Stomach (tissue), 9 donors: Measurements from ENCODE around the gene ACVR1B. TPM values are rescaled to one million over a fixed set of nuclear protein-coding genes. Genes with fewer than 3 reads are reported as not detected.

Experiments
- DNase-seq, 2 donors: peaks; one replicate each; pipeline versions ENCODE4 v3.0.0 to v3.0.0-alpha.2; 2013 to 2019
- H3K27ac ChIP-seq, 5 donors: fragments of 200-600 bp in 4 of 5; sonication (generic) in 4 of 5; one replicate each; pipeline ENCODE4 v1.5.1; 2013 to 2019; ENCODE audit warnings: mild to moderate bottlenecking in 1 of 5, moderate library complexity in 1 of 5
- H3K27me3 ChIP-seq, 3 donors: fragments of 200-600 bp; sonication (generic); one replicate each; pipeline ENCODE4 v1.5.1; 2017 to 2019; ENCODE audit warnings: mixed run types in 1 of 3
- H3K36me3 ChIP-seq, 4 donors: fragments of 200-600 bp; sonication (generic); 1 replicate in 3 of 4; 2 replicates in 1 of 4; pipeline ENCODE4 v1.5.1; 2016 to 2019
- H3K4me1 ChIP-seq, 4 donors: fragments of 200-600 bp; sonication (generic); one replicate each; pipeline ENCODE4 v1.5.1; 2016 to 2019
- H3K4me3 ChIP-seq, 4 donors: fragments of 200-600 bp; sonication (generic) in 3 of 4; one replicate each; pipeline ENCODE4 v1.5.1; 2016 to 2019; ENCODE audit warnings: mild to moderate bottlenecking in 1 of 4
- H3K9me3 ChIP-seq, 4 donors: fragments of 200-600 bp; sonication (generic); one replicate each; pipeline ENCODE4 v1.5.1; 2016 to 2019
- EP300 ChIP-seq: sonication (generic); formaldehyde crosslinking; IDR thresholded peaks from one replicate; pipeline ENCODE4 v1.6.1; 2017; ENCODE audit warnings: antibody characterized with exemption
- POLR2A ChIP-seq, 4 donors: fragments of 450-650 bp; IDR thresholded peaks; one replicate each; pipeline ENCODE4 v1.6.1; 2016; ENCODE audit warnings: antibody characterized with exemption in 4 of 4, control low read depth in 2 of 4, mild to moderate bottlenecking in 1 of 4, moderate library complexity in 1 of 4
- POLR2AphosphoS5 ChIP-seq, 3 donors: sonication (generic); formaldehyde crosslinking; IDR thresholded peaks; one replicate each; pipeline ENCODE4 v1.6.1; 2016; ENCODE audit warnings: antibody characterized with exemption in 3 of 3
- WGBS, 5 donors: extraction: QIAGEN DNeasy Blood & Tissue Kit in 3 of 5; methylation state at CpG; one replicate each; pipeline versions ENCODE4 v1.1.5 to v1.1.7; 2013 to 2018; 5-methylcytosine and 5-hydroxymethylcytosine counted together
- intact Hi-C: fragments of 100-400 bp; cut with DNase I; formaldehyde crosslinking; loops from one replicate; pipeline ENCODE4 v1.15.1; 2023; ENCODE audit warnings: low total_unique reads
- polyA plus RNA-seq, 3 donors: library from polyadenylated mRNA; stranded (reverse); fragments of 200-250 nt; gene quantifications; one replicate each; pipeline ENCODE4 v1.2.3, GENCODE V29; 2013
- total RNA-seq, 5 donors: library from RNA; depleted of rRNA; stranded (reverse); fragments of >200 nt; gene quantifications; one replicate each; pipeline versions ENCODE4 v1.1.0 to v1.2.3, GENCODE V29; 2014 to 2016
- TF ChIP-seq, protein P1 (sequence below), 7 experiments: fragments of 450-650 bp in 4 of 7; fragments of 200-600 bp in 3 of 7; sonication (generic) in 3 of 7; IDR thresholded peaks; one replicate each; pipeline ENCODE4 v1.5.1; 2016 to 2019; ENCODE audit warnings: antibody characterized with exemption in 7 of 7, control low read depth in 2 of 7, mild to moderate bottlenecking in 1 of 7
- donor health status: healthy with polysubstance abuse.
- donor health status: Bipolar disorder and iron deficiency.
- donor health status: healthy.

Gene ACVR1B
- total and polyA plus RNA-seq, 8 donors, result 8.3 to 53.1 (median 24.5) TPM

DNA sequence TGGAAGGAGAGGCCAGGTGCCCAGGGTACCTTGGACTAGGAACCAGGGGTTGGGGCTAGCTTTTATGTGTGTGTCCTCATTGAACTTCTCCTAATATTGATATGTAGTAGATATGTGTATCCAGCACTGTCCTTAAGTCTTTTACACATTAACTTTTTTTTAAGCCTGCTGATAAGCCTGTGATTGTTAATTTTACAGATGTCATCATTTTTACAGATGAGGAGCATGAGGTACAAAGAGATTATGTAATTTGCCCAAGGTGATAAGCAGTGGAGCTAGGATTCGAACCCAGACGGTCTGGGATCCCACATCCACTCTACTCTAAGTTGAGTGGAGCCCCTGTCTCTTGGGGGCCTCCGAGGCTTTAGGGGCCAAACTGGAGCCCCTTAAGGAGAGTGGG is 89.5 kb downstream of the ACVR1B start:
- Histone ChIP-seq H3K36me3 (no peaks in the 10 kb centered on the region), H3K27ac (peak overlapping the region in 2 of 5 donors; percentile 35 to 92), H3K27me3 (no peaks in the 10 kb centered on the region), H3K4me1 (peaks cover 42 to 79% (median 65%) of the 10 kb centered on the region in 4 donors), H3K4me3 (no peak overlapping the region), H3K9me3 (no peaks in the 10 kb centered on the region)
- no peak for DNase-seq
- intact Hi-C loops, result no loop called here
- TF ChIP-seq EP300 (no peak), POLR2AphosphoS5 (IDR thresholded peaks at IDR 0.05) (no peak), POLR2A (IDR thresholded peaks at IDR 0.05) (no peak)
- TF ChIP-seq, protein P1, sequence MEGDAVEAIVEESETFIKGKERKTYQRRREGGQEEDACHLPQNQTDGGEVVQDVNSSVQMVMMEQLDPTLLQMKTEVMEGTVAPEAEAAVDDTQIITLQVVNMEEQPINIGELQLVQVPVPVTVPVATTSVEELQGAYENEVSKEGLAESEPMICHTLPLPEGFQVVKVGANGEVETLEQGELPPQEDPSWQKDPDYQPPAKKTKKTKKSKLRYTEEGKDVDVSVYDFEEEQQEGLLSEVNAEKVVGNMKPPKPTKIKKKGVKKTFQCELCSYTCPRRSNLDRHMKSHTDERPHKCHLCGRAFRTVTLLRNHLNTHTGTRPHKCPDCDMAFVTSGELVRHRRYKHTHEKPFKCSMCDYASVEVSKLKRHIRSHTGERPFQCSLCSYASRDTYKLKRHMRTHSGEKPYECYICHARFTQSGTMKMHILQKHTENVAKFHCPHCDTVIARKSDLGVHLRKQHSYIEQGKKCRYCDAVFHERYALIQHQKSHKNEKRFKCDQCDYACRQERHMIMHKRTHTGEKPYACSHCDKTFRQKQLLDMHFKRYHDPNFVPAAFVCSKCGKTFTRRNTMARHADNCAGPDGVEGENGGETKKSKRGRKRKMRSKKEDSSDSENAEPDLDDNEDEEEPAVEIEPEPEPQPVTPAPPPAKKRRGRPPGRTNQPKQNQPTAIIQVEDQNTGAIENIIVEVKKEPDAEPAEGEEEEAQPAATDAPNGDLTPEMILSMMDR (IDR thresholded peaks at IDR 0.05), result no peak
- 61 to 76% (median 66%) methylated on average over 3 of the region's 3 CpGs for WGBS, 5 donors

DNA sequence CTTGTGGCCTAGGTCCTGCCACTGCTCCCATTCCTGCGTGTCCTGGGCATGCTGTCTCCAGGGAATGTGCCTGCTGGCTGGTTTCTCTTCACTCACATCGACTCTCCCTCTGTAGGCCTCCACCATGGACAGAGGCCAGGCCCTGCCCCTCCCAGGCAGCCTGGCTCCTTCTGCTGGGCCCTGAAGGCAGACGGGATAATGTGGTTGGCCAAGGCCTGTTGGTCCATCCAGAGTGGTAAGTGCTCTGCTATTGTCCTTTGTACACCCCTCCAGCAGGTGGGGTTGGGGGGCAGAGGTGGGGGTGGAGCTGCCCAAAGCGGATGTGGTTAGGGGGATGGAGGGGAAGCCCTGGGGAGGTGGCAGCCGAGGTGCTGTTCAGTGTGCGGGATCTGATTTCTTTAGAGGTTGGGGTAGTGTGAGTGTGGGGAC is 90.2 kb downstream of the ACVR1B start:
- Histone ChIP-seq H3K9me3 (no peaks in the 10 kb centered on the region), H3K27ac (peak overlapping the region in 4 of 5 donors; percentile 26 to 92 (median 62)), H3K4me1 (peaks cover 38 to 79% (median 65%) of the 10 kb centered on the region in 4 donors), H3K36me3 (no peaks in the 10 kb centered on the region), H3K4me3 (no peak overlapping the region), H3K27me3 (no peaks in the 10 kb centered on the region)
- TF ChIP-seq, protein P1 (IDR thresholded peaks at IDR 0.05), result no peak
- TF ChIP-seq POLR2AphosphoS5 (IDR thresholded peaks at IDR 0.05) (no peak), POLR2A (IDR thresholded peaks at IDR 0.05) (no peak), EP300 (no peak)
- intact Hi-C loops, result no loop called here
- 49 to 55% (median 50%) methylated on average over 6 of the region's 6 CpGs for WGBS, 5 donors
- peak; percentile 58 to 85 for DNase-seq

DNA sequence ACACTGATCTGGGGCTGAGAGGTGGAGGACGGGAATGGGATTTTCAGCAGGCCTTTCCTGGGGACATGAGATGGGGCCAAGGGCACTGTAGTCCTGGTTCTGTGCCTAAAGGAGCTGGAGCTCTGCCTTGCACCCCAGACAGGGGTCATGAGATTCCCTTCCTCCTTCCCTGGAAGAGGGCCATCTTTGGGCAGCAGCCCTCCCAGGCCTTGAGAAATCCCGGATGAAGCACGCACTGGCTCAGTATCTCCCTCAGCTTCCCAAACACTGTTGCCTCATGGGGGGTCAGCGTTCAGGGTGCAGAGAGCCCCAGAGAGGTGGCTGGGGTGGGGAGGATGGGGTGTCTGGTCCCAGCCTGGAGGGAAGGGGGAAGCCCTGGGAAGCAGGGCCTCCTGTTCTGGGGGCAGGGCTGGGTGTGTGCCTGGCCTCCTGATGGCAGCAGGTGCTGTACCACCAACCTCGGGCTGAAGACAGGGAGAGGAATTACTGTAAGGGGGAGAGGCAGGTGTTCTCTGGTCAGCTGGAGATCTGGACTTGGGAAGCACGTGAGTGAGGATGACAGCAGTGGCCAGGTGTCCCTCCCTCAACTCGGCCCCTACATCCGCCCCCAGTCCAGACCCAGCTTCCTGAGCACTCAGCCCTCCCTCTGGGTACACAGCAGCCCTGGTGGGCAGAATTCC is 91.3 kb downstream of the ACVR1B start:
- no peak for DNase-seq
- Histone ChIP-seq H3K9me3 (no peaks in the 10 kb centered on the region), H3K36me3 (no peaks in the 10 kb centered on the region), H3K27ac (peak overlapping the region; percentile 75 to 92 (median 80)), H3K4me1 (peaks cover 30 to 78% (median 58%) of the 10 kb centered on the region in 4 donors), H3K4me3 (no peak overlapping the region), H3K27me3 (no peaks in the 10 kb centered on the region)
- TF ChIP-seq, protein P1 (IDR thresholded peaks at IDR 0.05), result no peak
- no peak for TF ChIP-seq POLR2AphosphoS5 (IDR thresholded peaks at IDR 0.05)
- no peak for TF ChIP-seq EP300
- no peak for TF ChIP-seq POLR2A (IDR thresholded peaks at IDR 0.05)
- 70 to 83% (median 78%) methylated on average over 5 to 8 of the region's 8 CpGs for WGBS, 5 donors
- intact Hi-C loops, result no loop called here

DNA sequence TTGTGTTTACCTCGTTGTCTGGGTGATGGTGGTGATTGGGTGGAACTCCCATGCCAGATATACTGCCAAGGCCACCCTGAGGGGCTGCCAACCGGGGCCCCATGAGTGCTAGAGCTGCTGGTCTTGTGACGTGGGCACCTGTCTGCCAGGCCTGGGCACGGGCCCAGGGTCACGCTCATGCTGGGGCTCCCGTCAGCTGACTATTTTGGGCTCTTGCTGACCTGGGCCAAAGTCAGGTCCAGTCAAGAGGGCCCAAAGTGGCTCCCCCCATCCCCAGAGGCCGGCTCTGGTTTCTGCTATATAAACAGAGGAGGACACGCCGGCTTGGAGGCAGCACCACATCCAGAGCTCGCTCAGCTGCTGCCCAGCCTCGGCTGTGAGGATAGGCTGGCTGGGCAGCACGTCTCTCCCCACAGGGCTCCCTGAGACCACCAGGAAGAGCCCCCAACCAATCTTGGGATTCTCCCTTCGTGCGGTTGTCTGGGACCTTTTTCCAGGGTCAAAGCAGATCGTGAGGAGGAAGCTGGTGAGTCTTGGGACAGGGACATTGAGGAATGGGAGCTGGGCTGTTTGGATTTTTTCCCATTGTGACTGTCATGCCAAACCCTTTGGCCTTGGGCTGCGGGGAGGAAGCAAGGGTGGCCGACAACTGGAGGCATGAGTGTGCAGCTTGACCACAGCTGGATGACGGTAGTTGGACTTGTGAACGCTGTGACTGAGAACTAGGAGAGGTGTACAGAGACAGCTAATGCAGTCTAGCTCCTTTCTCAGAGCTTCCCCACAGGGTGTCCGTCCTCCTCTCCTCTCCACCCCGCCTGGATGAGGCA is 92.1 kb downstream of the ACVR1B start:
- no peak for DNase-seq
- Histone ChIP-seq H3K4me3 (peak overlapping the region in 2 of 4 donors; percentile 18 to 20), H3K9me3 (no peaks in the 10 kb centered on the region), H3K4me1 (peaks cover 30 to 70% (median 51%) of the 10 kb centered on the region in 4 donors), H3K27me3 (no peaks in the 10 kb centered on the region), H3K27ac (peak overlapping the region; percentile 75 to 92 (median 80)), H3K36me3 (no peaks in the 10 kb centered on the region)
- intact Hi-C loops, result no loop called here
- TF ChIP-seq POLR2AphosphoS5 (IDR thresholded peaks at IDR 0.05), result peak in 1 of 3 donors; percentile 75
- peak; percentile 79 for TF ChIP-seq EP300
- TF ChIP-seq, protein P1 (IDR thresholded peaks at IDR 0.05), result no peak
- whole genome bisulfite sequencing, 5 donors, result 41 to 77% (median 50%) methylated on average over 15 to 21 of the region's 21 CpGs
